H1 (cell line): ENCODE results near the gene MTCL3.

Source experiments
- CTCF ChIA-PET: fragments of 300-600 bp; sonication (Branson Sonifier 250); formaldehyde crosslinking; loops from one replicate; lab custom pipeline; 2021; ENCODE audit not compliant: partially characterized antibody; lab: Charles Lee
- POLR2A ChIA-PET: fragments of 300-600 bp; sonication (Branson Sonifier 250); formaldehyde crosslinking; loops from one replicate; lab custom pipeline; 2021; ENCODE audit warnings: inconsistent platforms; ENCODE audit not compliant: partially characterized antibody; lab: Charles Lee
- DNase-seq, 2 experiments: peaks; one replicate each; pipeline versions ENCODE4 v3.0.0 to v3.0.0-alpha.2; 2010 to 2022; ENCODE audit warnings: low spot score in 2 of 2, low read depth in 1 of 2, mixed read lengths in 1 of 2
- FAIRE-seq: peaks from 2 replicates; lab custom pipeline; 2011; peaks lifted over from hg19 to GRCh38; lab: Jason Lieb, UNC
- H2AFZ ChIP-seq: 2 replicates; pipeline ENCODE4 v1.8.1; 2012; ENCODE audit warnings: low read length, inconsistent platforms
- H2AK5ac ChIP-seq: 2 replicates; pipeline ENCODE4 v1.6.1; 2013; ENCODE audit warnings: low read depth, low read length
- H2BK120ac ChIP-seq: replicated peaks from 2 replicates; pipeline ENCODE3; 2013; ENCODE audit warnings: low read depth, low read length, inconsistent platforms
- H2BK12ac ChIP-seq: 2 replicates; pipeline ENCODE4 v1.6.1; 2013; ENCODE audit warnings: low read depth, low read length
- H2BK15ac ChIP-seq: 2 replicates; pipeline ENCODE4 v1.6.1; 2013; ENCODE audit warnings: low read length
- H2BK20ac ChIP-seq: 2 replicates; pipeline ENCODE4 v1.6.1; 2013; ENCODE audit warnings: low read length
- H2BK5ac ChIP-seq: 2 replicates; pipeline ENCODE4 v1.6.1; 2013; ENCODE audit warnings: low read depth, low read length
- H3K14ac ChIP-seq: 2 replicates; pipeline ENCODE4 v1.6.1; 2013; ENCODE audit warnings: inconsistent platforms; ENCODE audit not compliant: insufficient read length
- H3K18ac ChIP-seq: 2 replicates; pipeline ENCODE4 v1.6.1; 2013; ENCODE audit warnings: low read length; ENCODE audit errors: extremely low read depth
- H3K23ac ChIP-seq: 2 replicates; pipeline ENCODE4 v1.6.1; 2013; ENCODE audit warnings: inconsistent platforms; ENCODE audit not compliant: insufficient read length
- H3K23me2 ChIP-seq: 2 replicates; pipeline ENCODE4 v1.6.1; 2013; ENCODE audit warnings: low read depth, low read length
- H3K27ac ChIP-seq: 2 replicates; pipeline ENCODE4 v1.6.1; 2011; ENCODE audit warnings: low read depth, low read length, inconsistent platforms
- H3K27me3 ChIP-seq, 4 experiments: replicated peaks in 1 of 4; 1 replicate in 1 of 4; 2 replicates in 3 of 4; pipeline versions ENCODE4 v1.6.1 to v1.8.1; 2011 to 2013; ENCODE audit warnings: low read length in 3 of 4, mild to moderate bottlenecking in 3 of 4, inconsistent platforms in 2 of 4, mixed read lengths in 2 of 4, moderate library complexity in 1 of 4; ENCODE audit not compliant: control insufficient read depth in 3 of 4, insufficient read depth in 3 of 4; ENCODE audit errors: extremely low read depth in 1 of 4
- H3K36me3 ChIP-seq, 4 experiments: 2 replicates each; pipeline versions ENCODE4 v1.6.1 to v1.8.1; 2011 to 2013; ENCODE audit warnings: mild to moderate bottlenecking in 4 of 4, low read length in 3 of 4, moderate library complexity in 2 of 4, control low read depth in 1 of 4, inconsistent platforms in 1 of 4; ENCODE audit not compliant: insufficient read depth in 4 of 4, control insufficient read depth in 2 of 4
- H3K4ac ChIP-seq: replicated peaks from 2 replicates; pipeline ENCODE3; 2013; ENCODE audit warnings: low read length, low read depth, mixed read lengths, inconsistent platforms; ENCODE audit not compliant: insufficient read length
- H3K4me1 ChIP-seq, 4 experiments: replicated peaks in 1 of 4; 1 replicate in 1 of 4; 2 replicates in 3 of 4; pipeline versions ENCODE4 v1.6.1 to v1.8.1; 2011 to 2013; ENCODE audit warnings: low read length in 3 of 4, inconsistent platforms in 2 of 4, mixed read lengths in 1 of 4; ENCODE audit not compliant: insufficient read depth in 4 of 4, control insufficient read depth in 3 of 4
- H3K4me2 ChIP-seq, 2 experiments: 2 replicates each; pipeline versions ENCODE4 v1.6.1 to v1.8.1; 2011 to 2013; ENCODE audit warnings: low read depth in 2 of 2, low read length in 2 of 2, control low read depth in 1 of 2, inconsistent platforms in 1 of 2, mild to moderate bottlenecking in 1 of 2; ENCODE audit not compliant: insufficient read depth in 1 of 2
- H3K4me3 ChIP-seq, 4 experiments: fragments of 200-600, 300-600 bp in 1 of 4; sonication (generic), shearing (Covaris generic), sonication (Bioruptor Twin) in 1 of 4; 2 replicates each; pipeline versions ENCODE4 v1.5.1 to v1.8.1; 2011 to 2016; ENCODE audit warnings: low read length in 4 of 4, low read depth in 3 of 4, control low read depth in 2 of 4, inconsistent platforms in 2 of 4, mild to moderate bottlenecking in 2 of 4, mixed read lengths in 1 of 4, moderate library complexity in 1 of 4; ENCODE audit not compliant: insufficient read depth in 2 of 4; ENCODE audit errors: extremely low read depth in 1 of 4
- H3K56ac ChIP-seq: replicated peaks from 2 replicates; pipeline ENCODE3; 2013; ENCODE audit warnings: low read depth, mild to moderate bottlenecking, mixed read lengths, low read length, inconsistent platforms; ENCODE audit not compliant: insufficient read length
- H3K79me1 ChIP-seq: 2 replicates; pipeline ENCODE4 v1.6.1; 2013; ENCODE audit warnings: low read depth, low read length, control low read depth
- H3K79me2 ChIP-seq, 2 experiments: 2 replicates each; pipeline versions ENCODE4 v1.6.1 to v1.8.1; 2012 to 2013; ENCODE audit warnings: low read length in 2 of 2, mild to moderate bottlenecking in 2 of 2, inconsistent platforms in 1 of 2; ENCODE audit not compliant: insufficient read depth in 2 of 2, control insufficient read depth in 1 of 2
- H3K9ac ChIP-seq, 4 experiments: replicated peaks in 1 of 4; 1 replicate in 1 of 4; 2 replicates in 3 of 4; pipeline versions ENCODE4 v1.6.1 to v1.8.1; 2011 to 2013; ENCODE audit warnings: low read depth in 3 of 4, low read length in 3 of 4, control low read depth in 2 of 4, mild to moderate bottlenecking in 2 of 4, moderate library complexity in 2 of 4, inconsistent platforms in 1 of 4; ENCODE audit errors: extremely low read depth in 1 of 4
- H3K9me3 ChIP-seq, 2 experiments: 2 replicates each; pipeline versions ENCODE4 v1.6.1 to v1.8.1; 2012 to 2013; ENCODE audit warnings: mild to moderate bottlenecking in 2 of 2, moderate library complexity in 2 of 2, control low read depth in 1 of 2, inconsistent platforms in 1 of 2, low read depth in 1 of 2, low read length in 1 of 2, mixed read lengths in 1 of 2; ENCODE audit not compliant: insufficient read depth in 2 of 2
- H4K20me1 ChIP-seq, 2 experiments: replicated peaks in 1 of 2; 2 replicates each; pipeline versions ENCODE3 to v1.8.1; 2011 to 2013; ENCODE audit warnings: inconsistent platforms in 2 of 2, low read length in 2 of 2, mild to moderate bottlenecking in 1 of 2; ENCODE audit not compliant: insufficient read depth in 2 of 2, control insufficient read depth in 1 of 2
- H4K5ac ChIP-seq: 2 replicates; pipeline ENCODE4 v1.6.1; 2013; ENCODE audit warnings: low read length, low read depth, mixed read lengths, inconsistent platforms; ENCODE audit not compliant: insufficient read length
- H4K8ac ChIP-seq: 2 replicates; pipeline ENCODE4 v1.8.0; 2013; ENCODE audit warnings: mild to moderate bottlenecking, moderate library complexity, low read length, inconsistent platforms; ENCODE audit not compliant: insufficient read depth; ENCODE audit errors: extremely low read depth
- H4K91ac ChIP-seq: replicated peaks from 2 replicates; pipeline ENCODE3; 2013; ENCODE audit warnings: low read length, mixed read lengths, inconsistent platforms; ENCODE audit not compliant: insufficient read length
- MAFK ChIP-seq: IDR thresholded peaks from 2 replicates; pipeline ENCODE4 v1.6.1; 2012; ENCODE audit warnings: low read depth, mild to moderate bottlenecking, improper control_type of control experiment, low read length
- TCF12 ChIP-seq: IDR thresholded peaks from 2 replicates; pipeline ENCODE4 v1.6.1; 2011; ENCODE audit warnings: low read depth, mild to moderate bottlenecking, low read length
- WGBS, 2 experiments: shearing (Covaris generic) in 1 of 2; methylation state at CpG; one replicate each; pipeline versions ENCODE4 v1.1.6 to v1.1.7; 2013 to 2015; ENCODE audit warnings: low lambda C conversion rate in 2 of 2, mixed read lengths in 2 of 2, inconsistent platforms in 1 of 2, low coverage in 1 of 2, missing lambda C conversion rate in 1 of 2; ENCODE audit not compliant: insufficient replicate concordance in 2 of 2, insufficient coverage in 1 of 2, insufficient read length in 1 of 2; ENCODE audit errors: extremely low coverage in 1 of 2, missing lambda C conversion rate in 1 of 2; 5-methylcytosine and 5-hydroxymethylcytosine counted together

MTCL3 gene

DNA sequence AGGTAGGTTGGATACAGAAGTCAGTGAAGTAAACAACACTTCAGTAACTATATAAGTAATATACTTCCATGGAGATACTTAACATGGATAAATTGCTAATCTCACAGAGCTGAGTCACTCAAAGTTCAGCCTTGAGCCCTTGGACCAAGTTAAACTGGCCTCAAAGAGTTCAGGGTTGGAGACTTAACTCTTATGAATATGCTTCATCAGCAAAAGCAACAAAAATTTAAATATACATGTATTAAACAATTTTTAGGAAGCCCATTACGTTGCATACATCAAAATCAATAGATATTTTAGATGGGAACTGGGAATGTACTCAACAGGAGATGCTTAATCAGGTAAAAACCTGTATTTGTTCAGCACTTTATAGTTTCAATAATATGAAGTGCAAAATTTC is 12.2 kb downstream of the MTCL3 start:
- Histone ChIP-seq H3K18ac (no peak overlapping the region), H2BK15ac (no peak overlapping the region), H4K8ac (no peak overlapping the region), H3K9me3 (no peaks in the 10 kb centered on the region), H2BK20ac (no peak overlapping the region), H3K27ac (no peak overlapping the region), H2AFZ (no peak overlapping the region), H3K4me2 (no peak overlapping the region)
- TF ChIP-seq TCF12: no peak
- TF ChIP-seq MAFK: peak; percentile 29; the same call in 1 of the 2 replicates
- TF ChIP-seq, all 59 proteins: peak for 1
- Histone ChIP-seq H2BK120ac (no peak overlapping the region), H2AK5ac (no peak overlapping the region), H4K91ac (no peak overlapping the region), H2BK12ac (no peak overlapping the region), H3K14ac (no peak overlapping the region), H3K36me3 (peaks cover 0 to 39% (median 5%) of the 10 kb centered on the region in 4 experiments; a peak in 5 of 8 replicates), H3K79me1 (no peaks in the 10 kb centered on the region), H3K79me2 (no peaks in the 10 kb centered on the region), H2BK5ac (no peak overlapping the region), H3K4me1 (no peaks in the 10 kb centered on the region), H3K4ac (no peak overlapping the region), H4K20me1 (no peaks in the 10 kb centered on the region), H3K56ac (no peak overlapping the region), H3K4me3 (no peak overlapping the region), H3K9ac (no peak overlapping the region), H3K23me2 (no peaks in the 10 kb centered on the region), H3K27me3 (no peaks in the 10 kb centered on the region; a peak in 1 of 7 replicates), H4K5ac (no peak overlapping the region), H3K23ac (no peak overlapping the region)
- POLR2A ChIA-PET: no interaction called here
- 88% methylated on average over 1 of the region's 1 CpG; no CpG with 5 or more reads in 1 of the 2 experiments for WGBS, 2 experiments
- CTCF ChIA-PET: interaction anchor here (1.1 to 3.2 kb wide), 6 partner anchors 9 to 183 kb away, joined by 3 to 15 read pairs (median 6); partner anchors contain the start of gene KIAA0408
- DNase-seq: no peak
- FAIRE-seq: no peak
